ENCODE measurements around the gene ALDOB.

ALDOB gene

GRCh38 chr9:101435601-101436079 lies at the start of gene ALDOB:
ALDOB (minus strand) TSS chr9:101435774; CDS start chr9:101430887, 4,887 bp downstream.
- DNase-seq: no peak

GRCh38 chr9:101484046-101484445 lies 48.5 kb upstream of the ALDOB start:
- DNase-seq: no peak

- no peak for DNase-seq
These were observed 45.7 kb upstream of the ALDOB start for GRCh38 chr9:101481261-101481660.

GRCh38 chr9:101480386-101480785 lies 44.8 kb upstream of the ALDOB start:
- DNase-seq: no peak

GRCh38 chr9:101479338-101480030 lies 43.9 kb upstream of the ALDOB start:
- DNase-seq: no peak

GRCh38 chr9:101478906-101479305 lies 43.3 kb upstream of the ALDOB start:
- peak in 1 of 2 donors; percentile 21 for DNase-seq

GRCh38 chr9:101478444-101478843 lies 42.9 kb upstream of the ALDOB start:
- no peak for DNase-seq

- DNase-seq: no peak
These were observed 42.2 kb upstream of the ALDOB start for GRCh38 chr9:101477736-101478135.

GRCh38 chr9:101477214-101477613 lies 41.6 kb upstream of the ALDOB start:
- no peak for DNase-seq

GRCh38 chr9:101476576-101477208 lies 41.1 kb upstream of the ALDOB start:
- no peak for DNase-seq

- no peak for DNase-seq
These were observed 37.3 kb upstream of the ALDOB start for GRCh38 chr9:101472891-101473290.

- no peak for DNase-seq
These were observed 35.4 kb upstream of the ALDOB start for GRCh38 chr9:101470929-101471328.

- DNase-seq: no peak
These were observed 34.4 kb upstream of the ALDOB start for GRCh38 chr9:101470021-101470420.

GRCh38 chr9:101469026-101469425 lies 33.5 kb upstream of the ALDOB start:
- no peak for DNase-seq

- DNase-seq: no peak
These were observed 32.5 kb upstream of the ALDOB start for GRCh38 chr9:101468116-101468515.

- no peak for DNase-seq
These were observed 32.1 kb upstream of the ALDOB start for GRCh38 chr9:101467690-101468089.

GRCh38 chr9:101466863-101467262 lies 31.3 kb upstream of the ALDOB start:
- DNase-seq: no peak

GRCh38 chr9:101465326-101465915 lies 29.8 kb upstream of the ALDOB start:
- peak; percentile 67 to 76 for DNase-seq

- no peak for DNase-seq
These were observed 27.8 kb upstream of the ALDOB start for GRCh38 chr9:101463397-101463796.

- no peak for DNase-seq
These were observed 27.0 kb upstream of the ALDOB start for GRCh38 chr9:101462558-101462957.

- no peak for DNase-seq
These were observed 25.4 kb upstream of the ALDOB start for GRCh38 chr9:101460965-101461364.

GRCh38 chr9:101458963-101459631 lies 23.5 kb upstream of the ALDOB start:
- peak; percentile 55 to 67 for DNase-seq

- DNase-seq: no peak
These were observed 21.4 kb upstream of the ALDOB start for GRCh38 chr9:101457003-101457402.

Measured in inflammatory macrophage treated with lipopolysaccharide for 1 hour (primary cell).